GM18868 (cell line): ENCODE data around the gene RFX4.

Experiments used
- ATAC-seq: cut with Tn5 transposase; IDR thresholded peaks from one replicate; pipeline ENCODE4 v1.9.1; 2021; ENCODE audit warnings: mild to moderate bottlenecking, moderate library complexity; ENCODE audit not compliant: unreplicated experiment

Gene RFX4

GRCh38 chr12:106582641-106583230 is at the start of gene RFX4:
TSS of gene RFX4 (plus strand) at chr12:106583004. CDS start at chr12:106583321, 317 bp downstream.
- no peak for ATAC-seq

- ATAC-seq: no peak
Observed at GRCh38 chr12:106541201-106541600, 41.6 kb upstream of the RFX4 start.

- ATAC-seq: no peak
Observed at GRCh38 chr12:106551410-106551809, 31.4 kb upstream of the RFX4 start.

DNA sequence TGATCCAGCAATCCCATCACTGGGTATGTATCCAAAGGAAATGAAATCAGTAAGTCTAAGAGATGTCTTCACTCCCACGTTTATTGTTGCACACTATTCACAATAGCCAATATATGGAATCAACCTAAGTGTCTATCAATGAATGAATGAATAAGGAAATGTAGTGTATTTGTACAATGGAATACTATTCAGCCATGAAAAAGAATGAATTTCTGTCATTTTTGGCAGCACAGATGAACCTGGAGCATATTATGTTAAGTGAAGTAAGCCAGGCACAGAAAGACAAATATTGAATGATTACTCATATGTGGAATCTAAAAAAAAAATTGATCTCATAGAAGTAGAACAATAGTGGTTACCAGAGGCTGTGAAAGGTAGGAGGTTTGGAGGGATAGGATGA is 30.6 kb upstream of the RFX4 start:
- no peak for ATAC-seq

DNA sequence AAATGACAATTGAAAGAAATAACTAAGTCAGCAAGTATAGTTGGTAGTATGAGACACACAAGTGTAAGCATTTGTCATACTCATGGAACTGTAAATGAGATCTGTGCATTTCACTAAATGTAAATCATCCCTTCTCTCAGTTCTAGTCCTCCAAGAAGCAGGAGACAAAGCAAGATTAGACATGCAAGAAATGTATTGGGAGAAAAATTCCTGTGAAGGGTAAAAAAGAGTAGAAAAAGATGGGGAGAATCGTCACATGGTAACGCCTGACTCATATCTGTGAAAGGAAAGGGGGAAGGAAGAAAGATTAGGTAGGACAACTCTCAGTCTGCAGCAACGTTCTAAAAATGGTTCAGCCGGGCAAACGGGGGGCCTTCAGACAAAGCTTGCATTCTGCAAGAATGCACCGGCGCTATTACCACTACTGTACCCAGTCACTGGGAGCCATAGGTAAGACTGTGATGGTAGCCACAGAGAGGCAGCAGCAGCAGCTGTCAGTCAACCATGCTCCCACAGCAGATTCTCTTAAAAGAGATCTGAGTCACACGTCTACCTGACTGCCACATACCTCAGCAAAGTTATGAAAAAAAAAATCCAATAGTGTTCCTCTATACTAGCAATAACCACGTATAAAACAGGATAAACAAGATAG is 18.0 kb upstream of the RFX4 start:
- no peak for ATAC-seq

DNA sequence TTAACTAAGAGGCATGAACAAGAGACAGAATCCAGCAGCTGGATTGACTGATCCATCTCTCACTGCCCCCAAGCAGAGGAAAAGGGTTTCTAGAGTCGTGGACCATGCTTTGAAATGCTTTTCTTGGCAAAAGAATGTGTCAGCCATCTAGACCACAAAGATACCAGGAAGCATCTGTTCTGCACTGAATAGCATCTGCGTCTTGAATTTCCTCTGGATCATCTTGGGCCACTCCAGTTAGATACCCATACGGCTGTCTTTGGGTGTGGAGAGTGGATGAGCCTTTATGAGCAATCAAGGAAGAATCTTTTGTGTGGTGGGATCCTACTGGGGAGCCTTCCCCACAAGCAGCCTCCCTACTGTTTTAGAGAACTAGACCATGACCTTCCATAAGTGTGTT is 16.0 kb upstream of the RFX4 start:
- ATAC-seq: no peak

GRCh38 chr12:106573239-106573638 is 9.6 kb upstream of the RFX4 start:
- ATAC-seq: no peak

DNA sequence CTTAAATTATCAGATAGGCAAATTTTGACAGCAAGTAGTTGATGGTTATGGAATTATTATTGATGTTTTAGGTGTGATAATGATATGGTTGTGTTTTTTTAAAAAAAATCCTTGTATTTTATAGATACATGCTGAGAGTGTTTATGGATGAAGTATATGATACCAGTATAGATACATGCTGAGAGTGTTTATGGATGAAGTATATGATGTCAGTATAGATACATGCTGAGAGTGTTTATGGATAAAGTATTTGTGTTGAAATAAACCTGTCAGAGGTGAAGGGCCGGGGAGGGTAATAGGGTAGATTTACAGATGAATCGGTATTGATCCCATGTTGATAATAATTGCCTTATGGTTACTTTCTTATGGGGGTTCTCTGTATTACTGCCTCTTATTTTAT is 6.0 kb upstream of the RFX4 start:
- ATAC-seq: no peak

DNA sequence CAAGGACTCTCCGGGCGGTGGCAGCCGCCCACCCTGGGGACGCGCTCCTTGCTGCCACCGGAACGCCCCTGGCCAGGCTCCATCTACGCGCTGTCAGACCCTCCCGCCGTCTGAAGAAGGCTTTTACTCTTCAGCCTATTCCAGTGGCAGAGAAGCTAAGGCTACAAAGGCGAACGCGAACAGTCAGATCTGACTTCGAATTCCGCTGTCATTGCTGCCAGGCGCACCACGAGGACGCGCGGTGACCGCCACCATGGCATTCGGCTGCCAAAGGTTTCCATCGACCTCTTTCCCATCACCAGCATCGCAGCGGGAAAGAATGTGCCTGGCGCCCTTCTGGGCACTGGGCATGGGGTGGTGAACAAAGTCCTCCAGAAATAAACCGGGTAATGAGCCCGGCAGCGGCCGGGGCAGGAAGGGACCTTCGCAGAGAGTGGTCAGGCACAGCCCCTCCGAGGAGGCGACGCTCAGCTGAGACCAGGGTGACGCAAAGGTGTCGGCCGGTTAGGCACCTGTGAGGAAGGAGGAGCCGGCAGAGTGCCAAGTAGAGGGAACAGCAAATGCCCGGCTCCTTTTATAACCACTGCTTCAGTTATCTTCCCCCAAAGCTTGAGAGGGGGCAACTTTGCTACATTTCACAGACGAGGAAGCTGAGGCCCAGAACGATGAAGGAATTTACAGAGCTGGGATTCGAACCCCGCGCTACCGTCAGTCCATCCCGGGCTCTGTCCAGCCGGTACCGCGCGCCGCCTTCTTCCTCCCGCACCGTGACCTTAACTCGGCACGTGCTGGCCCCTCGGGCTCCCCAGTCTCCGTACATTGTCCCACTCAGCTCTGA is 1.9 kb upstream of the RFX4 start:
- no peak for ATAC-seq

- ATAC-seq: no peak
Observed at GRCh38 chr12:106581543-106582248, 1.1 kb upstream of the RFX4 start.

DNA sequence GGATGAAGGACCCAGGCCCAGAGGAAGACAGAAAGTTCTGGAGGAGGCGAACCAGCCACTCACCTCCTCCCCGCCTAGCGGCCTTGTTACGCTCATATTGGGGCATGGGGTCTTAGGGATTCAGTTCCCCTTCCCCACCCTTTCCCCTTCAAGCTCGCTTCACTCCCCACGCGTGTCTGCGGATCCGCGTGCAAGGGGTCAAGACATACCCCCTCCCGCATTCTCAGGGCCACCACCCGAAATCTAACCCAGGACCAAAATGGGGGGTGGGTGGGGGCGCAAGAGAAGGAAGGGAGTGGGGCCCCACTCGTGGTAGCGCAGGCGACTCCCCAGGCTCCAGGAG is 584 bp upstream of the RFX4 start:
- no peak for ATAC-seq

GRCh38 chr12:106583242-106584103 is 669 bp downstream of the RFX4 start:
- no peak for ATAC-seq

- no peak for ATAC-seq
Observed at GRCh38 chr12:106584104-106585064, 1.6 kb downstream of the RFX4 start.

GRCh38 chr12:106585105-106585520 is 2.3 kb downstream of the RFX4 start:
- no peak for ATAC-seq

DNA sequence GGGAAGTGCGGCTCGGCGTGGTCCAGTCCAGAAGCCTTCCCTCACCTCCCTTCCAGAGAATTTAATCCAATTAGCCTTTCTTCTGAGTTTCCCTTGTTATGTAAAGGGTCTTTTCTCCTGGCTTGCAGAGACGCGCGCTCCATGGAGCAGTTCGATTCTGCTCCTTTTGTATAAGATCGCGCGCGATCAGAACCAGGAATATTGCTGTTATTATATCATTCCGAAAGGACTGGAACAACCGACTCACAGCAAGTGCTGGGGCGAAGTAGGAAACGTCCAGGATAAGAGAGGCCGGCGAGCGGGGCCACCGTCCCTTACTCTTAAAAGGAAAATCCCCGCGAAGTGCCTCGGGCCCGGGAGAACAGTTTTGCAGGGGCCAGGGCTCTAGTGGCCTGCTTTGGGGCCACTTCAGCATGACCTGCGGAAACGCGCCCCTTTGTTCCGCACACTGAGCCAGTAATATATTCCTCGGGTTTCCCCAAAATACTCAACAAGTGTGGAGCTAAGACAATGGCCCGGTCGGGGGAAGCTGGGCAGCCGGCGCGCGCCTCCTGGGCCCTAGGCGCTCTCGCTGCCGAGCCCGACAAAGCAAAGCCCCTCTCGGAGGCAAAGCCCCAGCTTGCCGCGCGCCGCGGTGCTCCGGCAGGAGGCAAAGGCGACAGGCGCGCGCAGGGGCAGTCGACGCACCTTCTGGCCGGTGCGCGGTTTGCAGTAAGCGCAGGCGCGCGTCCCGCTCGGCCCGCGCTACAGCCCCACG is 2.9 kb downstream of the RFX4 start:
- no peak for ATAC-seq

GRCh38 chr12:106586278-106586802 is 3.5 kb downstream of the RFX4 start:
- no peak for ATAC-seq

- no peak for ATAC-seq
Observed at GRCh38 chr12:106586803-106587684, 4.2 kb downstream of the RFX4 start.
